Measurements from ENCODE around the gene ZNF248. TPM values are rescaled to one million over a fixed set of nuclear protein-coding genes. Genes with fewer than 3 reads are reported as not detected.

Gene ZNF248
- total and polyA plus RNA-seq, 9 of the 15 experiments (the other 6 are each of a cell fraction or from before 2014, with no cell fraction given), result 4.5 to 16.5 (median 10.2) TPM

- TF ChIP-seq SIX5 (IDR thresholded peaks at IDR 0.05; ENCODE audit: borderline replicate concordance in 1 of 2, insufficient read depth in 1 of 2, low read depth in 1 of 2, low read length in 2 of 2) (no peak), ZNF445 (CRISPR knock-in tag; IDR thresholded peaks at IDR 0.05; ENCODE audit: low read depth) (no peak), SREBF1 (IDR thresholded peaks at IDR 0.05; ENCODE audit: borderline replicate concordance, low read depth, low read length) (no peak), RBBP5 (IDR thresholded peaks at IDR 0.05; ENCODE audit: borderline replicate concordance, insufficient read depth, low read length, poor library complexity, severe bottlenecking) (no peak), NFXL1 (CRISPR knock-in tag; IDR thresholded peaks at IDR 0.05) (no peak), LEF1 (IDR thresholded peaks at IDR 0.05) (no peak), MXD1 (CRISPR knock-in tag; IDR thresholded peaks at IDR 0.05; ENCODE audit: borderline replicate concordance, poor library complexity, severe bottlenecking) (no peak), ZNF311 (CRISPR knock-in tag; IDR thresholded peaks at IDR 0.05) (no peak), KLF1 (tag; IDR thresholded peaks at IDR 0.05) (no peak), ZEB2 (IDR thresholded peaks at IDR 0.05) (no peak), HINFP (tag; conservative IDR thresholded peaks at IDR 0.05; ENCODE audit: low read depth) (no peak), TRIM25 (IDR thresholded peaks at IDR 0.05; ENCODE audit: borderline replicate concordance) (no peak), MECOM (CRISPR knock-in tag; IDR thresholded peaks at IDR 0.05) (peak; percentile 56; the same call in 1 of the 2 replicates), ZBTB40 (IDR thresholded peaks at IDR 0.05) (peak; percentile 30; the same call in 1 of the 2 replicates), ZBTB40 (CRISPR knock-in tag; IDR thresholded peaks at IDR 0.05) (no peak), FOS (IDR thresholded peaks at IDR 0.05; ENCODE audit: extremely low read depth, insufficient read length) (no peak)
These were observed 526 bp downstream of the ZNF248 start (continued) for GRCh38 chr10:37856881-37857286.
